GM23248 (cell line): ENCODE results near the gene DNAL4. TPM values are rescaled to one million over a fixed set of nuclear protein-coding genes. Genes with fewer than 3 reads are reported as not detected.

Experiments used
- DNase-seq: peaks from one replicate; pipeline ENCODE4 v3.0.0-alpha.2; 2015
- H2AFZ ChIP-seq: fragments of 200-600 bp; sonication (generic); 2 replicates; pipeline ENCODE4 v1.6.1; 2016; ENCODE audit warnings: antibody characterized with exemption
- H3F3A ChIP-seq: fragments of 200-600 bp; sonication (generic); 2 replicates; pipeline ENCODE4 v1.6.1; 2016; ENCODE audit warnings: mild to moderate bottlenecking, antibody characterized with exemption, mixed run types; ENCODE audit not compliant: insufficient read depth
- H3K27ac ChIP-seq: fragments of 200-600 bp; sonication (generic); 2 replicates; pipeline ENCODE4 v1.5.1; 2016; ENCODE audit warnings: mild to moderate bottlenecking
- H3K27me3 ChIP-seq: fragments of 200-600 bp; sonication (generic); replicated peaks from 2 replicates; pipeline ENCODE4 v1.6.1; 2016; ENCODE audit warnings: mild to moderate bottlenecking; ENCODE audit not compliant: insufficient read depth
- H3K36me3 ChIP-seq: fragments of 200-600 bp; sonication (generic); 2 replicates; pipeline ENCODE4 v1.6.1; 2016; ENCODE audit warnings: low read depth, mild to moderate bottlenecking
- H3K4me1 ChIP-seq: fragments of 200-600 bp; sonication (generic); 2 replicates; pipeline ENCODE4 v1.6.1; 2016; ENCODE audit warnings: mild to moderate bottlenecking; ENCODE audit not compliant: insufficient read depth
- H3K4me2 ChIP-seq: fragments of 200-600 bp; sonication (generic); one replicate; pipeline ENCODE4 v1.6.1; 2016; ENCODE audit warnings: mild to moderate bottlenecking; ENCODE audit not compliant: unreplicated experiment
- H3K4me3 ChIP-seq: fragments of 200-600 bp; sonication (generic); 2 replicates; pipeline ENCODE4 v1.5.1; 2016; ENCODE audit warnings: mild to moderate bottlenecking
- H3K79me2 ChIP-seq: fragments of 200-600 bp; sonication (generic); 2 replicates; pipeline ENCODE4 v1.6.1; 2016; ENCODE audit warnings: mild to moderate bottlenecking; ENCODE audit not compliant: insufficient read depth
- H3K9ac ChIP-seq: fragments of 200-600 bp; sonication (generic); 2 replicates; pipeline ENCODE4 v1.6.1; 2016; ENCODE audit warnings: mild to moderate bottlenecking
- H3K9me2 ChIP-seq: fragments of 200-600 bp; sonication (generic); 2 replicates; pipeline ENCODE4 v1.6.1; 2016; ENCODE audit warnings: mixed run types, mild to moderate bottlenecking, moderate library complexity; ENCODE audit not compliant: insufficient read depth
- H3K9me3 ChIP-seq: fragments of 200-600 bp; sonication (generic); one replicate; pipeline ENCODE4 v1.6.1; 2017; ENCODE audit warnings: low read depth
- H4K20me1 ChIP-seq: fragments of 200-600 bp; sonication (generic); 2 replicates; pipeline ENCODE4 v1.6.0; 2016; ENCODE audit not compliant: insufficient read depth
- EZH2 ChIP-seq: fragments of 200-600 bp; sonication (generic); IDR thresholded peaks from 2 replicates; pipeline ENCODE4 v1.6.1; 2018; ENCODE audit warnings: antibody characterized with exemption, mild to moderate bottlenecking; ENCODE audit not compliant: insufficient read depth, poor library complexity, severe bottlenecking
- EZH2phosphoT487 ChIP-seq: fragments of 200-600 bp; sonication (generic); IDR thresholded peaks from 2 replicates; pipeline ENCODE4 v1.6.1; 2018; ENCODE audit warnings: antibody characterized with exemption, moderate library complexity, mild to moderate bottlenecking, low read depth; ENCODE audit not compliant: insufficient read depth
- WGBS, 2 experiments: methylation state at CpG; one replicate each; pipeline ENCODE4 v1.1.6; 2015 to 2017; ENCODE audit warnings: low lambda C conversion rate in 2 of 2, low coverage in 1 of 2; ENCODE audit errors: missing lambda C conversion rate in 2 of 2; 5-methylcytosine and 5-hydroxymethylcytosine counted together
- in situ Hi-C: fragments of 300-500 bp; cut with MboI; formaldehyde crosslinking; loops from 2 replicates; pipeline ENCODE4 v1.15.0; 2020
- polyA plus RNA-seq: library from polyadenylated mRNA; unstranded; fragments of >200 nt; fragmentation: Nextera tagmentation; extraction: Ambion mirVana; gene quantifications from 2 replicates; pipeline ENCODE4 v1.2.1, GENCODE V29; 2016
- total RNA-seq: library from RNA; depleted of rRNA; stranded (reverse); fragments of >200 nt; shearing (Covaris generic); gene quantifications from 2 replicates; pipeline ENCODE4 v1.2.3, GENCODE V29; 2014

DNAL4 gene
- total and polyA plus RNA-seq, 2 experiments from 2014 or later, result 14.2 to 18.9 TPM

DNA sequence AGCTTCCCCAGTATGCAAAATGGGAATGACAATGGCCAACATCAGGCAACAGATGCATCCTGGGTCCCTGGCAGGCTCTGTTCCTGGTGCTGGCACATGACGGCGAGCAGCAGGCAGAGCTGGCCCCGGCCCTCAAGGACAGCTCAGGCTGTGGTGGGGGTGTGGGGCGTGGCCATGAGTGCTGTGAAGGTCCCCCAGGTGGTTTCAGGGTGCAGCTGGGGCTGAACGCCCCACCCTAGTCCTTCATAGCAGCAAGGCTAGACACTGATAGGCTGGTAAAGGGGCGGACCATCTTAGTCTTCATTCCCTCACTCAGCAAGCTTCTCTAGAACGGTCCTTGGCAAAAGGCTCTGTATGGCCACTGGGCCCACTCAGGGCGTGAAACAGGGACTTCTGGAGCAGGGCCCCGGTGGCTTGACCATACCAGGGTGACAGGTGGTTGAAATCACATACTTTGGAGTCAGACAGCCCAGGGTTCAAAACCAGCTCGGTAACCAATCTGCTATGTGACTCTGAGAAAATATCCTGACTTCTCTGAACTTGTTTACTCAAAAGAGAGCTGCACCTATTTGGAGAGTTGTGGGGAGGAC lies 34.8 kb upstream of the DNAL4 start:
- no peak for DNase-seq
- WGBS, 2 experiments, result 46 to 56% methylated on average over 8 to 10 of the region's 10 CpGs
- no peaks in the 10 kb centered on the region for H3K9me3 ChIP-seq
- H3K79me2 ChIP-seq, result no peaks in the 10 kb centered on the region
- no peak overlapping the region for H2AFZ ChIP-seq
- H3K27me3 ChIP-seq, result no peaks in the 10 kb centered on the region
- H3K9me2 ChIP-seq, result no peaks in the 10 kb centered on the region
- no peaks in the 10 kb centered on the region for H3F3A ChIP-seq
- no peak for TF ChIP-seq EZH2phosphoT487
- TF ChIP-seq EZH2, result no peak
- no peak overlapping the region for H3K4me2 ChIP-seq
- H3K4me3 ChIP-seq, result no peak overlapping the region
- in situ Hi-C loops, result no loop called here
- no peaks in the 10 kb centered on the region for H3K36me3 ChIP-seq
- no peaks in the 10 kb centered on the region for H3K4me1 ChIP-seq
- no peak overlapping the region for H3K27ac ChIP-seq
- H3K9ac ChIP-seq, result no peak overlapping the region
- H4K20me1 ChIP-seq, result no peaks in the 10 kb centered on the region

DNA sequence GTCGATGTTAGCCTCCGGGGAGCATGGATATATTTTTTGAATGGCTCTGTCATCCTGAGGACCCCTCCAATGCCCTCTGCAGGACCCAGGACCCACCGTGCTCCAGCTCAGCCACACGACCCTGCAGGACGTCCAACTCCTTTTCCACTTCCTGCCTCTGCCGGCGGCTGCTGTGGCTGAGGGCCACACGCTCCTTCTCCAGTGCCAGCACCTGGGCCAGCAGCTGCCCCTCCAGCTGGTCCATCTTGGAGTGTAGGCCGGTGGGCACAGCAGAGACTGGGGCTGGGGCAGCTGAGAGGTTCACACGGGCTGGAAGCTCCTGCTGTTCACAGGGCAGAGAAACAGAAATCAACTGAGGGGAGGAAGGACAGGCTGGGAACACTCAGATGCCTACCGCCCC lies 34.2 kb upstream of the DNAL4 start:
- Histone ChIP-seq H3K4me2 (no peak overlapping the region), H3K36me3 (no peaks in the 10 kb centered on the region), H3K4me3 (no peak overlapping the region), H3K27me3 (no peaks in the 10 kb centered on the region), H3K4me1 (no peaks in the 10 kb centered on the region), H3K79me2 (no peaks in the 10 kb centered on the region), H3K27ac (no peak overlapping the region), H3K9ac (no peak overlapping the region), H2AFZ (no peak overlapping the region), H3K9me3 (no peaks in the 10 kb centered on the region), H4K20me1 (no peaks in the 10 kb centered on the region), H3F3A (no peaks in the 10 kb centered on the region), H3K9me2 (no peaks in the 10 kb centered on the region)
- in situ Hi-C loops, result no loop called here
- DNase-seq, result no peak
- 67 to 70% methylated on average over 11 of the region's 11 CpGs for WGBS, 2 experiments
- TF ChIP-seq EZH2 (no peak), EZH2phosphoT487 (no peak)

- no peaks in the 10 kb centered on the region for H3F3A ChIP-seq
- H3K27me3 ChIP-seq, result no peaks in the 10 kb centered on the region
- TF ChIP-seq EZH2phosphoT487, result no peak
- TF ChIP-seq EZH2, result no peak
- H3K4me1 ChIP-seq, result no peaks in the 10 kb centered on the region
- no peak overlapping the region for H3K4me3 ChIP-seq
- in situ Hi-C loops, result no loop called here
- H3K9ac ChIP-seq, result no peak overlapping the region
- no peak overlapping the region for H3K27ac ChIP-seq
- no peak overlapping the region for H2AFZ ChIP-seq
- no peaks in the 10 kb centered on the region for H3K36me3 ChIP-seq
- no peaks in the 10 kb centered on the region for H3K9me2 ChIP-seq
- H3K4me2 ChIP-seq, result no peak overlapping the region
- no peaks in the 10 kb centered on the region for H3K9me3 ChIP-seq
- H4K20me1 ChIP-seq, result no peaks in the 10 kb centered on the region
- no peaks in the 10 kb centered on the region for H3K79me2 ChIP-seq
- DNase-seq, result no peak
These were observed 33.6 kb upstream of the DNAL4 start for GRCh38 chr22:38827510-38827909.

DNA sequence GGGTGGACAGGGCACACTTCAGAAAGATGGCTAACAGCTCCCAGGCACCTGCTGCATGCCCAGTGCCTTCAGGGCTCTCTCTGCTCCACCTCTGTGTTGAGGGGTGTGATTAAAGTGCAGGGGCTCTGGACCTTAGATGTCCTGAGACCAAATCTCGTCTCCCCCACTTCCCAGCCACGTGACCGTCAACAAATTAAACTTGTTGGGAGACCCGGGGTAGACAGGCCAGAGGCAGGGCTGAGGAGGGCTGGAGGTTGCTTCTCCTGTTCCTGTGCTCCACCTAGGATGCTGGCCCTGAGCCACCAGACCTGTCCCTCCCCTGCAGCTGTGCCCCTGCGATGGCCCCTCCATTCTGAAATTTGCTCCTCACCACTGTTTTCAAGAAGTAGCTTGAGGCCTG lies 32.9 kb upstream of the DNAL4 start:
- no peak overlapping the region for H3K9ac ChIP-seq

DNA sequence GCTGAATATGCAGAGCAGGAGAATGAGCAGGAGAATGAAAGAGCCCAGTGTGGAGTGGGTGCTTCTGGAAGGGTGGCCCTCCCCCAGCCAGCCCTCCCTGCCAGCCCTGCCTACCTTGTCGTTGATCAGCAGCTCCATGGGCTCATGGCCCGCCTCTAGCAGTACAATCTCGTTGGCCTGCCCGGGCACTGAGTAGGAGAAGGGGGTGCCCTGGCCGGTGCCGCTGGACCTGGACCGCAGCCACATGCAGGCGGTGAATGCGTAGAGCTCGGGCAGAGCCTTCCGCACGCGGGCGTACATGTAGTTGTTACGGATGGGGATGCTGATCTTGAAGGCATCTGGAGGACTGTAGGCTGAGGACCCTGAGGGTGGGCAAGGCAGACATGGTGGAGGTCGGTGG lies 32.4 kb upstream of the DNAL4 start:
- H3K4me2 ChIP-seq, result no peak overlapping the region
- no peaks in the 10 kb centered on the region for H3K36me3 ChIP-seq
- H4K20me1 ChIP-seq, result no peaks in the 10 kb centered on the region
- no peaks in the 10 kb centered on the region for H3K79me2 ChIP-seq
- H3K4me1 ChIP-seq, result no peaks in the 10 kb centered on the region
- DNase-seq, result no peak
- in situ Hi-C loops, result no loop called here
- H3K9ac ChIP-seq, result no peak overlapping the region
- H3K4me3 ChIP-seq, result no peak overlapping the region
- no peaks in the 10 kb centered on the region for H3K27me3 ChIP-seq
- no peaks in the 10 kb centered on the region for H3K9me3 ChIP-seq
- no peak for TF ChIP-seq EZH2phosphoT487
- no peak for TF ChIP-seq EZH2
- 70 to 71% methylated on average over 16 of the region's 16 CpGs for WGBS, 2 experiments
- no peak overlapping the region for H2AFZ ChIP-seq
- no peak overlapping the region for H3K27ac ChIP-seq
- H3K9me2 ChIP-seq, result no peaks in the 10 kb centered on the region
- no peaks in the 10 kb centered on the region for H3F3A ChIP-seq

More for the DNA sequence above, 32.9 kb upstream of the DNAL4 start:
- Histone ChIP-seq H3K4me3 (no peak overlapping the region), H3K9me2 (no peaks in the 10 kb centered on the region), H3K9me3 (no peaks in the 10 kb centered on the region), H3K4me1 (no peaks in the 10 kb centered on the region), H3K27me3 (no peaks in the 10 kb centered on the region), H2AFZ (no peak overlapping the region), H3K79me2 (no peaks in the 10 kb centered on the region), H3K27ac (no peak overlapping the region), H3F3A (no peaks in the 10 kb centered on the region), H3K4me2 (no peak overlapping the region), H3K36me3 (no peaks in the 10 kb centered on the region), H4K20me1 (no peaks in the 10 kb centered on the region)
- TF ChIP-seq EZH2phosphoT487, result no peak
- no peak for TF ChIP-seq EZH2
- DNase-seq, result no peak
- in situ Hi-C loops, result no loop called here
- WGBS, 2 experiments, result 68% methylated on average over 5 of the region's 5 CpGs
